Spleen (tissue), 11 donors: ENCODE measurements around the gene EVI5. TPM values are rescaled to one million over a fixed set of nuclear protein-coding genes. Genes with fewer than 3 reads are reported as not detected.
"Not testable (repeated sequence)": the region's sequence is repeated elsewhere in the genome, so short reads cannot be mapped to it uniquely, and the experiment has no call there.

ENCODE experiments used
- DNase-seq: peaks from one replicate; pipeline ENCODE4 v3.0.0-alpha.2; 2020
- H3K27ac ChIP-seq, 8 donors: fragments of 200-600 bp; sonication (generic) in 7 of 8; 1 replicate in 4 of 8; 2 replicates in 4 of 8; pipeline versions ENCODE4 v1.5.0 to v1.8.0; 2016 to 2021; ENCODE audit warnings: inconsistent platforms in 4 of 8, mild to moderate bottlenecking in 4 of 8, moderate library complexity in 1 of 8
- H3K27me3 ChIP-seq, 7 donors: fragments of 200-600 bp; sonication (generic) in 6 of 7; replicated peaks in 1 of 7; 1 replicate in 4 of 7; 2 replicates in 3 of 7; pipeline versions ENCODE4 v1.5.0 to v1.8.0; 2016 to 2021; ENCODE audit warnings: inconsistent platforms in 3 of 7, mild to moderate bottlenecking in 1 of 7
- H3K36me3 ChIP-seq, 6 donors: fragments of 200-600 bp; sonication (generic) in 5 of 6; 1 replicate in 4 of 6; 2 replicates in 2 of 6; pipeline versions ENCODE4 v1.5.0 to v1.8.0; 2016 to 2021; ENCODE audit warnings: inconsistent platforms in 2 of 6
- H3K4me1 ChIP-seq, 6 donors: fragments of 200-600 bp; sonication (generic) in 5 of 6; 1 replicate in 3 of 6; 2 replicates in 3 of 6; pipeline versions ENCODE4 v1.5.0 to v1.8.0; 2016 to 2021; ENCODE audit warnings: inconsistent platforms in 3 of 6
- H3K4me3 ChIP-seq, 8 donors: fragments of 200-600 bp; sonication (generic) in 7 of 8; 1 replicate in 4 of 8; 2 replicates in 4 of 8; pipeline versions ENCODE4 v1.5.0 to v1.8.0; 2016 to 2021; ENCODE audit warnings: inconsistent platforms in 4 of 8, mild to moderate bottlenecking in 4 of 8, moderate library complexity in 2 of 8
- H3K9me3 ChIP-seq, 8 donors: fragments of 200-600 bp; sonication (generic) in 7 of 8; 1 replicate in 4 of 8; 2 replicates in 4 of 8; pipeline versions ENCODE4 v1.5.0 to v1.8.0; 2016 to 2021; ENCODE audit warnings: inconsistent platforms in 4 of 8
- POLR2A ChIP-seq, 3 donors: fragments of 450-650 bp; IDR thresholded peaks; one replicate each; pipeline ENCODE4 v1.5.1; 2017; ENCODE audit warnings: antibody characterized with exemption in 3 of 3, mild to moderate bottlenecking in 1 of 3
- POLR2AphosphoS5 ChIP-seq, 3 donors: sonication (generic); formaldehyde crosslinking; IDR thresholded peaks; one replicate each; pipeline ENCODE4 v1.5.1; 2017; ENCODE audit warnings: antibody characterized with exemption in 3 of 3
- WGBS, 5 donors: extraction: QIAGEN DNeasy Blood & Tissue Kit in 3 of 5; methylation state at CpG; one replicate each; pipeline versions ENCODE4 v1.1.5 to v1.1.7; 2013 to 2018; 5-methylcytosine and 5-hydroxymethylcytosine counted together
- intact Hi-C: fragments of 100-400 bp; cut with DNase I; formaldehyde crosslinking; loops from one replicate; pipeline ENCODE4 v1.15.0; 2023; ENCODE audit warnings: low total_unique reads
- polyA plus RNA-seq, 3 donors: library from polyadenylated mRNA; stranded (reverse); fragments of 200-250 nt; gene quantifications; one replicate each; pipeline ENCODE4 v1.2.1, GENCODE V29; 2013
- total RNA-seq, 7 donors: library from RNA; depleted of rRNA in 3 of 7; stranded (reverse); fragments of >200 nt in 3 of 7; fragmentation: NEBNext Ultra II Directional in 4 of 7; extraction: Animal tissue kit (Norgen Biotek cat#: 25700) in 4 of 7; gene quantifications; one replicate each; pipeline versions ENCODE4 v1.1.0 to v1.2.1, GENCODE V29; 2016 to 2021
- TF ChIP-seq, protein P1 (sequence below), 11 experiments: fragments of 200-600 bp in 7 of 11; fragments of 450-650 bp in 4 of 11; sonication (generic) in 4 of 11; IDR thresholded peaks in 8 of 11; conservative IDR thresholded peaks in 3 of 11; 1 replicate in 7 of 11; 2 replicates in 4 of 11; pipeline versions ENCODE4 v1.4.0 to v1.8.0; 2016 to 2021; ENCODE audit warnings: antibody characterized with exemption in 11 of 11, inconsistent platforms in 4 of 11, mild to moderate bottlenecking in 1 of 11
- donor health status: healthy with polysubstance abuse.
- donor health status: DM: no; HTN: no; CAD: no; lungs with moderate emphysema.
- donor health status: DM: no; HTN: no; CAD: no.
- donor health status: Bipolar disorder and iron deficiency.
- donor health status: healthy.
- donor health status: DM: no; HTN: no; CAD: no.
- donor health status: DM: yes; HTN: yes; CAD: no.

Gene EVI5
- total and polyA plus RNA-seq, 10 donors = 1.7 to 38.3 (median 27.0) TPM

DNA sequence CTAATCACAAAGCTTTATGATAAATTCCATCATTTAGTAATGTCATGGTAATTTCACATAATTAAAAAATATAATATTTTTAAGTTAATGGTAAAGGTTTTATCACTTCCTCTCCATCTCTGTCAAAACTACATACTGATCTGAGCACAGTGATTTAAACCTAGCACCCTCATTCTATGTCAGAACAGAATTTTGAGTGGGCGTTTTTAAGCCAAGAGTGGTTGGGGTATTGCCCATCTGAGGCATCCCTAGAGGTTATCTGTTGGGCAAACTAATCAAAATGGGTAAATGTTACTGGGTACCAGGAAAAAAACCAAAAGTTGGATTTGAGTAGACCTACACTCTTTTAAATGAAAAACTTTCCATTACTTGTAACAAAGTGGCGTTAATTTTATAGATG, 197.5 kb downstream of the EVI5 start:
- intact Hi-C loops = no loop called here
- Histone ChIP-seq H3K27me3 (no peaks in the 10 kb centered on the region), H3K4me3 (no peak overlapping the region), H3K27ac (no peak overlapping the region), H3K4me1 (peaks cover 0 to 37% (median 11%) of the 10 kb centered on the region in 6 donors), H3K9me3 (no peaks in the 10 kb centered on the region), H3K36me3 (peaks cover 0 to 6% (median 0%) of the 10 kb centered on the region in 6 donors)
- no peak for TF ChIP-seq POLR2A (IDR thresholded peaks at IDR 0.05)
- no peak for DNase-seq
- 67 to 87% (median 83%) methylated on average over 2 of the region's 2 CpGs for WGBS, 5 donors

DNA sequence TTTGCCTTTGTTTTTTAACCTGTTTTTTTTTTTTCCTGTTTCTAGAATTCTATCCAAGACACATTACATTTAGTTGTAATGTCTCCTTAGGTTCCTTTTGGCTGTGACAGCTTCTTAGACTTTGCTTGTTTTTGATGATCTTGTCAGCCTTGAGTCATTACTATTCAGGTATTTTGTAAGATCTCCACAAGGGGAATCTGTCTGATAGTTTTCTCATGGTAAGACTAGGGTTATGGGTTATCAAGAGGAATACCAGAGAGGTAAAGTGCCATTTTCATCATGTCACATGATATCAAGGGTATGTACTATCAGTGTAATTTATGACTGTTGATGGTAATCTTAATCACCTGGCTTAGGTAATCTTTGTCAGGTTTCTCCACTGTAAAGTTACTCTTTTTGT, 199.1 kb downstream of the EVI5 start:
- no peak for TF ChIP-seq POLR2AphosphoS5 (IDR thresholded peaks at IDR 0.05)
- TF ChIP-seq, protein P1, sequence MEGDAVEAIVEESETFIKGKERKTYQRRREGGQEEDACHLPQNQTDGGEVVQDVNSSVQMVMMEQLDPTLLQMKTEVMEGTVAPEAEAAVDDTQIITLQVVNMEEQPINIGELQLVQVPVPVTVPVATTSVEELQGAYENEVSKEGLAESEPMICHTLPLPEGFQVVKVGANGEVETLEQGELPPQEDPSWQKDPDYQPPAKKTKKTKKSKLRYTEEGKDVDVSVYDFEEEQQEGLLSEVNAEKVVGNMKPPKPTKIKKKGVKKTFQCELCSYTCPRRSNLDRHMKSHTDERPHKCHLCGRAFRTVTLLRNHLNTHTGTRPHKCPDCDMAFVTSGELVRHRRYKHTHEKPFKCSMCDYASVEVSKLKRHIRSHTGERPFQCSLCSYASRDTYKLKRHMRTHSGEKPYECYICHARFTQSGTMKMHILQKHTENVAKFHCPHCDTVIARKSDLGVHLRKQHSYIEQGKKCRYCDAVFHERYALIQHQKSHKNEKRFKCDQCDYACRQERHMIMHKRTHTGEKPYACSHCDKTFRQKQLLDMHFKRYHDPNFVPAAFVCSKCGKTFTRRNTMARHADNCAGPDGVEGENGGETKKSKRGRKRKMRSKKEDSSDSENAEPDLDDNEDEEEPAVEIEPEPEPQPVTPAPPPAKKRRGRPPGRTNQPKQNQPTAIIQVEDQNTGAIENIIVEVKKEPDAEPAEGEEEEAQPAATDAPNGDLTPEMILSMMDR (IDR thresholded peaks at IDR 0.05 in 8 of 11, conservative IDR thresholded peaks at IDR 0.05 in 3 of 11) = no peak
- no peak for TF ChIP-seq POLR2A (IDR thresholded peaks at IDR 0.05)
- intact Hi-C loops = no loop called here
- H3K27ac ChIP-seq = no peak overlapping the region

DNA sequence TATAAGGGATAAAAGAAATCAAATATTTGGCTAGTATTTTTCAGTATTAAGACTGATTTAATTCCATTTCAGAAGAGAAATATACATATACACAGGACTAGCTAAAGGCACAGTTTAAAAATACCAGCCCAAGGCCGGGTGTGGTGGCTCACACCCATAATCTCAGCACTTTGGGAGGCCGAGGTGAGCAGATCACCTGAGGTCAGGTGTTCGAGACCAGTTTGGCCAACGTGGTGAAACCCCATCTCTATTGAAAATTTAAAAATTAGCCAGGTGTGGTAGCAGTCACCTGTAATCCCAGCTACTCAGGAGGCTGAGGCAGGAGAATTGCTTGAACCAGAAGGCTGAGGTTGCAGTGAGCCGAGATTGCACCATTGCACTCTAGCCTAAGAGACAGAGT, 200.1 kb downstream of the EVI5 start:
- DNase-seq, H3K9me3 ChIP-seq, H3K27me3 ChIP-seq, H3K4me3 ChIP-seq, intact Hi-C loops, H3K36me3 ChIP-seq: not testable (repeated sequence)
- peaks cover 0 to 52% (median 11%) of the 10 kb centered on the region in 6 donors for H3K4me1 ChIP-seq
- 58 to 79% (median 68%) methylated on average over 5 of the region's 5 CpGs for WGBS, 5 donors
- H3K27ac ChIP-seq = peak overlapping the region in 7 of 8 donors; percentile 1 to 74 (median 67)

More for the DNA sequence above, 199.1 kb downstream of the EVI5 start:
- Histone ChIP-seq H3K9me3 (no peaks in the 10 kb centered on the region), H3K4me1 (peaks cover 0 to 50% (median 11%) of the 10 kb centered on the region in 6 donors), H3K4me3 (no peak overlapping the region), H3K36me3 (peaks cover 0 to 6% (median 0%) of the 10 kb centered on the region in 6 donors), H3K27me3 (no peaks in the 10 kb centered on the region)
- DNase-seq = no peak

DNA sequence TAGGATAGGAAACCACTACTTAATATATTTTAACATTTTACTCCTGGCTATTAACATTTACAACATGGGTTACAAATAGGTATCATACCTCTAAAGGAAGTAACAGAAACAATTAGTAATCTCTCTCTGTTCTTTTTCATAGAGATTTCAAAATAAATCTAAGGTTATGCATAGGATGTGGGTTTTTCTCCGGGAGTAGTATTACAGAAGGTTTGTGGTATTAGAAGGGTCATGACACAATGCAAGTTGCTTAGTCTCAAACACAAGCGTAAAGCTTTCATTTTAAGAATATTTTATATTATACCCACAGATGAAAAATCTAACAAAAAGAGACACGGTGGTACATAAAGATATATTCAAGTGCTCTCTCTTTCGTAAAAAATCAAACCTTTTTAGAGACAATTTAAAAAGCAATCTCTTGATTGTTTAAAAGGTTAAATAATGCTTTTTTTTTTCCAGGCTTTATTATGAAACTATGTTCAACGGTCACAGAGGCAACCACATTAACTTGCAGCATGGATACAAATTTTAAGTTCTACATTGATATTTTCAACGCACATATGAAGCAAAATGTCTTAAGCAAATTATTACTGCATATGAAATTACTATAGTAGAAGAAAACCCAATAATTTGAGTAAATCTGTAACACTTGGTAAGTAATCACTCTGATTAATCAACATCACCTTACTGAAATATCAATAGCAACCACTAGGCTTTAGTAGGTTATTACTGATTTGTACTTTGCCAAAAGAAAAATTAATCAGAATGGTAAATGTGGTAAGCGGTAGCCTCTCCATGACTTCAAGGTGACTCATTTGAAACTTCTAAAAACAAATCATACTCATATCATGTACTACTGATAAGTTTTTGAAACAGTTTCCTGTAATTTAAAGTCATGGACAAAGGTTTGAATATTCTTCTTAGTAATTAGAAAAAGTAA, 200.8 kb downstream of the EVI5 start:
- peaks cover 0 to 52% (median 11%) of the 10 kb centered on the region in 6 donors for H3K4me1 ChIP-seq
- H3K27me3 ChIP-seq = no peaks in the 10 kb centered on the region
- H3K9me3 ChIP-seq = no peaks in the 10 kb centered on the region
- intact Hi-C loops = no loop called here
- TF ChIP-seq POLR2A (IDR thresholded peaks at IDR 0.05) = no peak
- no peak for TF ChIP-seq POLR2AphosphoS5 (IDR thresholded peaks at IDR 0.05)
- TF ChIP-seq, protein P1 (IDR thresholded peaks at IDR 0.05 in 8 of 11, conservative IDR thresholded peaks at IDR 0.05 in 3 of 11) = peak in 2 of 11 experiments; percentile 8 to 15
- peak overlapping the region in 1 of 8 donors; percentile 22 for H3K4me3 ChIP-seq
- no peak for DNase-seq
- peaks cover 0 to 3% (median 0%) of the 10 kb centered on the region in 6 donors for H3K36me3 ChIP-seq
- H3K27ac ChIP-seq = peak overlapping the region in 7 of 8 donors; percentile 1 to 74 (median 67)
- WGBS, 5 donors = 27 to 46% (median 31%) methylated on average over 7 of the region's 7 CpGs

DNA sequence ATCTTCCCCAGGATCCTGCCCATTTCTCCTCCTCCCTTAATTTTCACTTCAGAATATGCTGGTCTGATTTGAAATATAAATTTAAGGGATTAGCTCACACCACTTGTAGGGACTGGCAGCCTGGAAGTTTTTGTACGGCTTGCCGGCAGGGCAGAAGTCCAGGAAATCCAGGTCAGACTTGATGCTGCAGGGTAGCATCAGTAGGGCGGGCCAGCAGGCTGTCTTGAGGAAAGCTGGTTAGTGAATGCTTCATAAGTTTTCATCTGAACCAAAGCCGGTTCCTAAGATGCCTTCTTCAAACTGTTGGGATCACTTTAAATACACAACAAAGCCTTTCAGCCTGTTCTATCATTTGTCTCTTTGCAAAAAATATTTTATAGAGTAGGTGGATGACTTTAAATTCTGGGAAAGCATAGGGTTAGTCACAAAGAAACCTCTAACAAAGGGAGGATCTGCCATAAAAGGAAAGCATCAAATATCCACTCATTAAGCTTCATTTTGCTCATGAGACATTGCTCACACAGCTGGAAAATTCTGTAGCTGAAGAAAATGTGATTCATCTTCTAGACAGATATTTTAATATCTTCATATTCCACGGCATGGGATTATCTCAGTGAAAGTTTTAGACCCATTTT, 207.5 kb downstream of the EVI5 start:
- WGBS, 5 donors = 79 to 95% (median 84%) methylated on average over 5 of the region's 5 CpGs
- Histone ChIP-seq H3K27me3 (no peaks in the 10 kb centered on the region), H3K4me3 (no peak overlapping the region), H3K9me3 (no peaks in the 10 kb centered on the region), H3K27ac (no peak overlapping the region), H3K4me1 (peaks cover 0 to 14% (median 0%) of the 10 kb centered on the region in 6 donors), H3K36me3 (no peaks in the 10 kb centered on the region)
- no peak for TF ChIP-seq POLR2AphosphoS5 (IDR thresholded peaks at IDR 0.05)
- TF ChIP-seq POLR2A (IDR thresholded peaks at IDR 0.05) = no peak
- TF ChIP-seq, protein P1 (IDR thresholded peaks at IDR 0.05 in 8 of 11, conservative IDR thresholded peaks at IDR 0.05 in 3 of 11) = no peak
- no peak for DNase-seq
- intact Hi-C loops = no loop called here
